GM21737 (cell line): ENCODE measurements around the gene TNIK.
"Not testable (repeated sequence)": the region's sequence is repeated elsewhere in the genome, so short reads cannot be mapped to it uniquely, and the experiment has no call there.

Source experiments
- ATAC-seq: cut with Tn5 transposase; IDR thresholded peaks from one replicate; pipeline ENCODE4 v1.9.1; 2021; ENCODE audit warnings: mild to moderate bottlenecking, moderate library complexity; ENCODE audit not compliant: unreplicated experiment

Gene TNIK

DNA sequence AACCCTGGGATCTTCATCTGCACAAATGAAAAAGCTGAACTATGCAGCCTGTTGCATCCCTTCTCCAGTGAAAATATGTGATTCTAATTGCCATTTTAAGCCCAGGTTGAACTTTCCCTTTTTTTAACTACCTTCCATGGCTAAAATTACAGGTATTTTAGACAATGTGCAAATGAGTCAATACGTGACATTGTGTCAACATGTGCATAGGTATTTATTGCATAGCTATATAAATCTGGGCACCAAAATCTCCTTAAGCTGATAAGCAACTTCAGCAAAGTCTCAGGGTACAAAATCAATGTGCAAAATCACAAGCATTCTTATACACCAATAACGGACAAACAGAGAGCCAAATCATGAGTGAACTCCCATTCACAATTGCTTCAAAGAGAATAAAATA lies 37.4 kb downstream of the TNIK start:
- not testable (repeated sequence) for ATAC-seq

GRCh38 chr3:171420667-171421066 lies 39.5 kb downstream of the TNIK start:
- ATAC-seq = no peak

DNA sequence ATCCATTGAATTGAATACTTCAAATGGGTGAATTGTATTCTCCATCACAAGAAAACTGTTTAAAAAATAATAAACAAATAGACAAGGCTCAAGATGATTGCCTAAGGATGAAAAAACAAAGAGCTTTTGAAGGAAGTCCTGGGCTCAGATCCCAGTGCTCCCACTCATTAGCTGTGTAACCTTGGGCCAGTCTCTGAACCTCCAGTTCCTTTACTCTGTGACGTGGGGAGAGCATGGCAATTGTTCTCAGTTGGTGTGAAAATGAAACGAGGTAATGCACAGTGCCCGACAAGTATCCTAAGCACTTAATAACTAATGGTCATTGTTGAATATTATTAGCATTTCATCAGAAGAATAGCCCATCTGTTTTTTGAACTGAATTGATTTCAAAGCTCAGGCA lies 40.7 kb downstream of the TNIK start:
- ATAC-seq = no peak

DNA sequence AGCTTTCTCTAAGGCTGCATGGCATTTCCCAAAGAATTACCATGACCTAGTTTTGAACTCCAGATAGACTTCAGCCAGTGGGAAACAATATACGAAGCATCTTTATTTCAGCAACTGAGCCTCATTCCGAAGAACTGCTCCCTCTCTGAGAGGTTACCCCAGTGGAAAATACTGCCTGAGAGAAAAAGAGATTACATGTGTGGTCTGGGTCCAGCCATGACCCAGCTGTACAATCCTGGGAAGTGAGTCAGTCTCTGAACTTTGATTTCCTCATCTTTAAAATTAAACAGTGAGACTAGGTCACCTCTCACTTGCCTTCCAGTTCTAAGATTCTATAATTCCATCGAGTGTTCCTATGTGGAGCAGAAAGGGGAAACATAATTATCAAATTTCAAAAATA lies 42.4 kb downstream of the TNIK start:
- ATAC-seq = no peak

- ATAC-seq = no peak
These were observed 43.1 kb downstream of the TNIK start for GRCh38 chr3:171417137-171417536.

DNA sequence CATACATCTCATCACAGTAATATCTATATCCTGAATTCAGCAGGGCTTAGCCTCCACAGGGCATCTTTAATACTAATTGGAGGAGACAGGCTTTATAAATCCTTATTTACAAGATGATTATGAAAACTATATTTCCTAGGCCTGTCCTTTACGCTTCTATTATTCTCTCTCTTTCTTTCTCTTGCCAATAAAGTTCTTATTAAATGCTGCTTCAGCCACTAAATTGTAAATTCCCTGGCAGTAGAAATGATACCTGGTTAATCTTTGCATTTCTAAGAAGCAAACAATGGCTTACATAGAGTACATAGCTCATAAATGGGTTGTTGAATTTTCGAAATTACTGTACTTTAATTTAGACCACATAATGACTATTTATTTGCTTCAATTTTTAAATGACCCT lies 43.5 kb downstream of the TNIK start:
- no peak for ATAC-seq

GRCh38 chr3:171416061-171416460 lies 44.1 kb downstream of the TNIK start:
- ATAC-seq = no peak

- no peak for ATAC-seq
These were observed 45.1 kb downstream of the TNIK start for GRCh38 chr3:171415070-171415469.

DNA sequence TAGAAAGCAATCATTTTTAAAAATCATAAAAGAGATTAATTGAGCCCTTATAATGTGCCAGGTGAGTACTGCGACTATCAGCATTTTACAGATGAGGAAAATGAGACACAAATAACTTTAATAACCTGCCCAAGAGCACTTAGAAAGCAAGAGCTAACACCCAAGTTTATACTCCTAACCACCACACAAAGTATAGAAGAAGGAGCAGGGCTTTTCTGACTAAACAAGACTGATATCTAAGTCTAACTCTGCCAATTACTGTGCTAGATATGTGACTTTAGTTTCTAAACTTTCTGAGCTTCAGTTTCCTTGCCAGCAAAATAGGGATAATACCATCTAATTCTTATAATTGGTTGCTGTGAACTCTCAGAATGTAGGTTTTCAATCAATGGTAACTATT lies 47.7 kb downstream of the TNIK start:
- no peak for ATAC-seq

DNA sequence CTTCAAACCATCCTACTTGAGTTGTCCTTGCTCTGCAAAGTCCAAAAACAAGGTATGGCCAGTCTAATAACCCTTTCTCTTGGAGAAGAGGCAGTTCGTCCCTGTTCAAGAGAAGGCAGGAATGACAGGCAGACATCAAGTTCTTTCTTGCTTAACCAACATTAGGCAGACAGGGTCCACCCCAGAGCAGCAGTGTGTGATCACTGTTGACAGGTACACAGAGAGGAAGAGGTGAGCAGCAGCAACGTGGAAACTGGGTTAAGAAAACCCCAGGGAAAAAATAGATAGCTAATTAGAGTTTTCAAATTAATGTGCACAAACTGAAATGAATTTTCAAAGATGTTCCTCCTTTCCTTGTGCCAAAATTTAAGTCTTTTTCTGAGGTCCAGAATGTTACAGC lies 48.2 kb downstream of the TNIK start:
- no peak for ATAC-seq

GRCh38 chr3:171410186-171410585 lies 50.0 kb downstream of the TNIK start:
- ATAC-seq = no peak

DNA sequence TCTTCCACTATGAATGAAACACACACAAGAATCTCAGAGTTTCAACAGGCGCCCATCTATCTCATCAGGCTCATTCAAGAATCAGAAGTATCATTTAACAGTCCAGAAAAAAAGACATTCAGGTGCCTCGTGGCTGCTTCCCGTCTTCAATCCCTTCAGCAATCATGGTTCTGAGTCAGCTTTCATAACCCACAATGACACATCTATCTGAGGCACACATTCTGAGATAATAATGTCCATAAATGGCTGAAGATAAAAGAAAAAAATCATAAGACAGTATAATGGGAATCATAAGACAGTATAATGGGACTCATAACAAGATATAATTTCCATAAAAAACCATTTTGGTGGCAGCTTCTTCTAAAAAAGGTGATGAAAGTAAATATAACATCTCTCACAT lies 52.4 kb downstream of the TNIK start:
- no peak for ATAC-seq

DNA sequence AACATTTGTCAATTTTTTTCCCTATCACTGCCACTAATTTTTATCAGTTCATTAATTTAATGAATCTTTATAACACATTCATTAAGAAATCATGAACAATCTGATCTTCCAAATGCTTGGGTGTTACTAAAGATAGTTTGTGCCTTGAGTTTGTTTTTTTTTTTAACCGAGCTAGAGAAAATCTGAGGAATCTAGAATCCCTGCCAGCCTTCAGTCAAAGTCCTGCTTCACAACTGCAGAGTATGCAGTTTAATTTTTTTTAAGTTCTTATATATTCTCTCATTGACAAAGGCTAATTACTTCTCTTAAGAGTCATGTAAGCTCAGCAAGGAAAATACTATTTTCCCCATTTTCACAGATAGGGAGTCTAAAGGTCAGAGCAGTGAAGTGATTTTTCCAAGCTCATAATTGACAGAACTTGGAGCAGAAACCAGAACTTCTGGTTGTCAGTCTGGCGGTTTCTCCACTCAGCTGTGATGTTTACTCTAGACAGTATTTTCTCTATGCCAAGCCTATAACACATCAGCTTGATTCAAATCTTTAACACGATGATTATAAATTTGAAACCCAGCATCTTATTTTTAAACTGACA lies 55.7 kb downstream of the TNIK start:
- ATAC-seq = no peak

DNA sequence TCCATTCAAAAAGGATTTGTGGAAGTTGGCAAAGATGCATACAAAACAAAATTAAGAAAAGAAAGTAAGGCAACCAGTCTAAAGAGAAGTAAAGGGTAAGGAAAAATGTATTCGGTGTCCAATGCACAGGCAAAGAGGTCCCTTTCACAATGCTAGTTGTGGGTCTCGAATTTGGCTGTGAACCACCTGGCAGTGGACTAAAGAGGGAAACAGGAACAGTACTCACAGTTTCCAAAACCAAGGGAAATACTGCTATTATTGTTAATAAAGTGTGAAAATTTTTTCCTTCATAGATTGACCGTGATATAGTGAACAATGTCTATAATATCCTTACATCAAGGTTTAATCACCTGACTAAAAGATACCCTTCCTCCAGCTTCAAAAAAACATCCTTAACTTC lies 57.9 kb downstream of the TNIK start:
- no peak for ATAC-seq

DNA sequence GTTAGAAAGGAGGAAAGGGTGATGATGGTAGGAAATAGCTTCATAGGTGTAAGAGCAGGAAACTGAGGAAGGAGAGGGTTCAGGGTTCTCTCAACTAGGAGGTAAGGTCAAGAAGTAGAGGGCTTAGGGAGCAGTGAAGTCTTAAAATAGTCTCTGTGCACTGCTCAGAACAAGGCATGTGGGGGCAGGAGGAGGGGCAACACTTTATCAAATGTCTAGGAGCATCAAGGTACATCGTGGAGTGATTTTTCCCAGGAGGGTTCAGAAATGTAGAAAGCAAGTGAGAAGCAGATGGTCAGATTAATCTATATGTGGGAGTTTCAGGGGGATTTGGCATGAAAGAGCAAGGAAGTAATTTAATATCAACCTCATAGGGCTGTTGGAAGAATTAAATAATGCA lies 58.8 kb downstream of the TNIK start:
- ATAC-seq = no peak

DNA sequence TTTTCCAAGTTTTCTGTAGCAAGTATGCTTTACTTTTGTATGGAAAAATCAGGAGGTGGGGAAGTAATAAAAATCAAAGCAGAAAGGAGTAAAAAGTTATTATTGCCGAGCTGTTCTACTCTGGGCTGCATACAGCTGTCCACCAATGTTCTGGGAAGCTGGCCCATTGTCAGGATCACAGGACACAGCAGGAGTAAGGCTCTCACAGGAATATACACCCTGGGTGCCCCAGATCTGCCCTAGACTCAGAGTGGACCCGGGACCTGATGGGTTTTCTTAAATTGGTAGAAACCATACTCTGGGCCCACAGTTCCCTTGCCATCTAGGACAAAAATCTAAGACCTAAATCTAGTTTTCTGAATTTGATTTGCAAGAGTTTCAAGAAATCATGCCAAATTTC lies 60.4 kb downstream of the TNIK start:
- no peak for ATAC-seq

- ATAC-seq = no peak
These were observed 61.9 kb downstream of the TNIK start for GRCh38 chr3:171398343-171398742.

GRCh38 chr3:171397089-171397488 lies 63.1 kb downstream of the TNIK start:
- ATAC-seq = no peak

DNA sequence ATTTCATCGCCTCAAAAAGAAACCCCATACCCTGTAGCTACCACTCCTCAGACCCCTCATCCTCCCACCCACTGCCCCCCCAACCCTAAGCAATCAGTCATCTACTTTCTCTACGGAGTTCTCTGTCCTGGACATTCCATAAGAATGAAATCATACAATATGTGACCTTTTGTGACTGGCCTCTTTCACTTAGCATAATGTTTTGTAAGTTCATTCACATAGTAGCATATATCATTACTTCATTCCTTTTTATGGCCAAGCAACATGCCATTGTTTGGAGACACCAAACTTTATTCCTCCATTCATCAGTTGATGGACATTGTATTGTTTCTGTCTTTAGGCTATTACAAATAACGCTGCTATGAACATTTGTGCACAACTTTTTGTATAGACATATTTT lies 64.2 kb downstream of the TNIK start:
- ATAC-seq = no peak

DNA sequence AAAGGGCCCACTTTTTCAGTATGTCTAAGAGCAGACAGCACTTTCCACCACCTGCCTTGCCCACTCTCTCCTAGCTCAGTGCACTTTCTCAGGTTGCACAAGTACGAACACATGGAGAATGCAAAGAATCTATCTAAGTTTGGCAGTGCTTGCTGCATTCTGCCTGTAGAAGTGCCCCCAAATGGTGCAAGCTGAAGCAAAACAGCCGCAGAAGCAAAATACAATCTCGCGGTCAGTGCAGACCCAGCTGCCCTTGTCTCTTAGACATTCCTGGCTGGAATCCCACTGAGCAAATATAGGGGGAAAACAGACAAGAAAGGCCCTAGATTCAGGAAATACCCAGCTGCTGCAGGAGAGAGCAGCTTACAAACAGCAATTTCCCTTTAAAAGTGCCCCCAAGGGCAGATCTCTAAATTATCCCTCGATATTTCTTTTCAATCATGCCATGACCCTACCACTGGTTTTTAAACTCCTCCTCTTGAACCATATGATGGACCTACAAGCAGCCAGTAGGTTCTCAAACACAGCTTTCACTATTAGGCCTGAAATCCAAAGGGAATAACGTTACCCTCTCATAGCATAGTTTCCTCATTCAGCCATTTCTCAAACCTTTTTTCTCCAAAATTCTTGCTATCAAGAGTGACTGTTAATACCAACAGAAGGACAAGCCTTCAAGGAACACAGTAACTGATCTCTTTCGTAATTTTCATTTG lies 67.0 kb downstream of the TNIK start:
- ATAC-seq = no peak

- no peak for ATAC-seq
These were observed 68.8 kb downstream of the TNIK start for GRCh38 chr3:171391432-171391831.

DNA sequence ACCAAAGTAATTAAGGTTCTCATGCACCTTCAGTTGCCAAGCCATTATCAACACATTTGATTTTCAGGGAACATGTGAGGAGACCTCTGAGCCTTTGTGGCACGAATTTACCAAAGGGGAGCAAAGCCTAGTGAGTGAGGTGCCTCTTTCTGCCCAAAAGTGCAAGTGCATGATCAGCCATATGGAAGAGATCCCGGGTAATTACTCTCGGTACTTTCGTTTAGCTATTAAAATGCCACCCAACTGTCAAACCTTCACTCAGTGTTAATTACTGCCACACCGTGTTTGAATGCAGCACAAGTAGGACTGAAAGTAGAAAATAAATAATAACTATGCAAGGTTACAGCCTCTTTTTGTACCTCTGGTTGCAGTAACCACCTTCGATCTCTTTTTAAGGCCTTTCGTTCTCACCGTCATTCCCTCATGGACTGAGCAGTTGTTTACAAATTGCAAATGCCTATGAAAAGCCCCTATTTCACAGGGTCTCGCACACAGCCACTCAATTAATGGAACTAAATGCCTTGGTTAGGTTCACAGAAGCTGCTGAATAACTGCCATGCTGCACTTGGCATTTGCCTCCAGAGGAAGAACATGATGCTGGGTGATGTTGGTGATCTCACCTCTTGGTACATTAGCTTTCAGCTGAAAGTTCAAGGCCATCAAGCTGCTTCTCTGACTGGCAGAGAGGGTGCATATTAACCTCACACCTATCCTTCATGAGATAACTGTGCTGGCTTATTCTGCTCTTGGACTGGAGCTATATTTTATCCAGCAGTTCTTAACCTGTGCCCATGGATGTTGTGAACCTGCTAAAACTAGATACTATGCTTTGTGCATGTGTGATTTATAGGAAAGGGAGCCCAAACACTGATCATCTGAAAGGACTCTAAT lies 69.9 kb downstream of the TNIK start:
- no peak for ATAC-seq
